Kidney tubule cell (primary cell): ENCODE measurements around the gene DNAAF9.

Experiments
- DNase-seq: peaks from one replicate; pipeline ENCODE4 v3.0.0-alpha.2; 2018; ENCODE audit warnings: low spot score

DNAAF9 gene

GRCh38 chr20:3410464-3410863, 3.0 kb upstream of the DNAAF9 start:
- DNase-seq = no peak

- DNase-seq = no peak
Measured at GRCh38 chr20:3409417-3409816, 1.9 kb upstream of the DNAAF9 start.

DNA sequence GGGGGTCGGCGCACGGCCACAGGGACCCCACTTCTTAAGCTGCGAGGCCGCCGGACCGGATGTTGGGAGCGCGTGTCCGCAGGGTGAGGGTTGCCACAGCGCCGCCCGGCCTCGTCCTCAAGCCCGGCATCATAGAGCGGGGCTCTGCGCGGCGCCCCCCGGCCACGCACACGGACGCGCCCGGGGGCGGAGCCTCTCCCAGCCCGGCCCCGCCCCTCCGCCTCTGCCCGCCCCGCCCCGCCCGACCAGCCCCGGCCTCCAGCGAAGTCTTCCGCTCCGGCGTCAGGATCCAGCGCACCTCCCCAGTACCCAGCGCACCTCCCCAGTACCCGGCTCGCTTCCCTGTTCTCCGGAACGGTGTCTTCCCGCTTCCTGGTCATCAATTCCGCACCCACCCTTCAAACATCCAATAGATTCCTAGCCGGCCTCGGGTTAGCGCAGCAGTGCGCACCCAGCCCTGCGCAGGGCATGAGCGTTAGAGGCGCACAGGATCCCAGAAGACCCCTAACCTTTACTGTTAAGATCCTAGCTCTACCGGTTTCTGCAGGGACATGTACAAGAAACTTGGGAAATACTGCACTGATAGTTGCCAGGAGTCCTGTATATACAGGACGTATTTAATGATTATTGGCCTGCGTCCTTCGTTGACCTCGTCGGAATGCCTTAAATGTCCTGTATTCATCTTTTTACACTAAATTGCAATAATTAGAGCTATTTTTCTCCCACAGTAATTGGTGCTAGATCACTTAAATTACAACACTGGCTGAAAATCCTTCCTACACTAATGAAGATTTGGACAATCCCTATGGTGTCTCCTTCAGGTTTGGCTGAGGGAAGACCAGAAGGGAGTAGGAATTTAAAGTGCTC, 535 bp upstream of the DNAAF9 start:
- DNase-seq = peak; percentile 90

DNA sequence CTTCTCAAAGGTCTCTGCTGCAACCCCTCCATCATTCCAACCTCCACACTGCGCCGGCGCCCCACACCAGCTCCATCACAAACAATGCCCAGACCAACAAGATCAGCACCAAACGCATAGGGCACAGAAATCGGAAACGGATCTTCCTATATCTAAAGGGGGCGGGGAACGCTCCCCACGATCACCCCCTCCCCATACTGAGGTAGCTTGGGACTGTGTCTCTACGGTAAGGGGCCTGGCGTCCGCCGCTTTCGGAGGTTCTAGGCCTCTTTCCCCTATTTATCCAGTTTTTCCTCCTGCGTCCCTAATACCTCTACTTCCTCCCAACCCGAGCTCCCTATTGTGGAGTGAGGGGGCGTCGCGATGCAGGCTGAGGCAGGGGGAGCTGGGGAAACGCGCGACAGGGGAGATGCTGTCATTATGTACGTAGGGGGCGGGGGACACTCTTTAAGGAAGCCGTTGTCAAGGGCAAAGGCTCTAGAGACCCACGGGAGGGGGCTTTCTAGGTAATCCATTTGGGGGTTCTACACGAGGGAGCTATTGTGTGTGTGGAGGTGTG, 909 bp downstream of the DNAAF9 start:
- DNase-seq = no peak

DNA sequence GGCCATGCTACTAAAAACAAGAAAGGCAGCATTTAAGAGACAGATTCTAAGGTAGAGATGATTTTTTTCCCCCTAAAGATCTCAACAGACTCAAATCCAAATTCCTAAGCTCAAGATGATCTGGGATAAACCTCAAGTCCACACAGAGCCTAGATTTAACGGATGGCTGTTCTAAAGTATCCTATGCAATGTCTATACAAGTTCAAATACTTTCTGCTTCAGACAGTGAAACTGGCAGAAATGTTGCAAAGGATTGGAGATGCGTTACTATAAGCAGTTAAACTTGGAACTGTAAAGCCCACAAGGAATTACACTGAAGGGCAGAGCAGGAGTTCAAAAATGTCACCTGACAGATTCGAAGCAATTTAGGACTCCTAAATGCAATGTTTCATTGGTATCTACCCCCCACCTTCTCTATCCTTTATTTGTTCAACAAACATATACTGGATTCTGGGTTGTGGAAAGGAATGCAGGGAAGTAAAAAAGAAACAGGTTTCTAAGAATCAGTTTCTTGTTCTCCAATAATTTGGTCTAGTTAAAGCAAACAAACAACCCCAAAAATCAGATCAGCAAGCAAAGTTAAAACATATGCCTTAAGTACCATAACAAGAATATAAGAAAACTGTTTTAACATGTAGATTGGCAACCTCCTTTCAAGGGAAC, 1.6 kb downstream of the DNAAF9 start:
- DNase-seq = no peak

GRCh38 chr20:3405139-3405538, 2.3 kb downstream of the DNAAF9 start:
- no peak for DNase-seq

- DNase-seq = no peak
Measured at GRCh38 chr20:3404402-3404801, 3.1 kb downstream of the DNAAF9 start.

GRCh38 chr20:3403741-3404140, 3.7 kb downstream of the DNAAF9 start:
- DNase-seq = no peak

GRCh38 chr20:3402453-3402852, 5.0 kb downstream of the DNAAF9 start:
- no peak for DNase-seq

DNA sequence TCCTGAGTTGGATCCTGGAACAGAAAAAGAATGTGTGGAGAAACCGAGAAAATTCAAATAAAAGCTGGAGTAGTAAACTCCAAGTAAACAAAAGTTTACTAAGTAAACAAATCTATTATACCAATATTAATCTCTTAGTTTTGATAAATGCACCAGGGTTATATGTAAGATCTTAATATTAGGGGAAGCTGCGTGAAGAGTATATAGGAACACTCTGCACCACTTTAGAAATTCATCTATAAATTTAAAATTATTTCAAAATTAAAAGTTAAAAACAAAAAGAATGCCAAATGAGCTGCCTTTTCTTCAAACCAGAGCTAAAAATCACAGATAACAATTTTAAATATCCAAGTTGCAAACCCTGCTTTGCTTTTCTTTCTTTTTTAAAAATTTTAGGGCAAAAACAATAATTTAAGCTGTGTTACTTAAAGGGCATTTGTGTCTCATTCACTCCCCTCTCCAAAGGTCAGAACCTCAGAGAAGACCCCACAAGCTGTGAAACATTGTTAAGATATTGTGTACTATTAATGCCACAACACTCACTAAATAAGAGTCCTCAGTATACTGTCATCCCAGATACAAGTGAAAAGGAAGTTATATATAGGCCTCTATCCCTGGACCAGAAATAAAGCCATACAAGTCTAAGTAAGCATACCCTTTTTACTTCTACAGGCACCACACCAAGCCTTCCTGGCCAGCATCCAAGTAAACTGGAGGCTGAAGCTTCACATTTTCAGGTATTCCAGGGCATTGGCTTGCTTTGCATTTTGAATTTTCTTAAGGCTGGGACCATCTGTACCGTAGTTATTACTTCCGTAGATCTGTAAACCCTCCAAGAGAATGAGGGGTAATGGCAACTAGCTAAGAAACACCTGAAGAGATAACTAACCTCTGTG, 7.0 kb downstream of the DNAAF9 start:
- no peak for DNase-seq

- peak; percentile 51 for DNase-seq
Measured at GRCh38 chr20:3398681-3399252, 8.7 kb downstream of the DNAAF9 start.

- DNase-seq = no peak
Measured at GRCh38 chr20:3396492-3396891, 11.0 kb downstream of the DNAAF9 start.

- DNase-seq = no peak
Measured at GRCh38 chr20:3392756-3393155, 14.7 kb downstream of the DNAAF9 start.

- DNase-seq = peak; percentile 65
Measured at GRCh38 chr20:3390759-3391425, 16.6 kb downstream of the DNAAF9 start.

GRCh38 chr20:3383878-3384495, 23.5 kb downstream of the DNAAF9 start:
- no peak for DNase-seq

- no peak for DNase-seq
Measured at GRCh38 chr20:3382836-3383235, 24.6 kb downstream of the DNAAF9 start.

GRCh38 chr20:3380228-3381070, 27.0 kb downstream of the DNAAF9 start:
- no peak for DNase-seq

GRCh38 chr20:3378138-3378537, 29.3 kb downstream of the DNAAF9 start:
- DNase-seq = no peak

- no peak for DNase-seq
Measured at GRCh38 chr20:3377644-3378043, 29.8 kb downstream of the DNAAF9 start.

DNA sequence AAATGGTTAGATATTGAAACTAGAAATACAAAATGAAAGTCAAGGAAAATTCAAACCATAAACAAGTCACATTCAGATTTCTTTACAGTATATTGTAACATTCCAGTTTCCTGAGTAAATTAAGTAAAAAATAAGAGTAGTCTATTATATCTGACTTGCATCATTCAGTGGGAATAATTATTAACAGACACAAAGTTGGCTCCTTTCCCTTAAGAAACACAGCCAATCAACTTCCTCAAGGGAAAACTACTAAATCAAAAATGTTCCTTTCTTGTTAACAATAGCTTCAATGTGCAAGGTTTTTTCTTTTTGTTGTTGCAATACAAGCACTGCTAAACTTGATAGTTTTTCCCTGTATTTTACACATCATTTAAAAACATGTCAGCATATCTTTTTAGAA, 33.2 kb downstream of the DNAAF9 start:
- peak; percentile 49 for DNase-seq
